Loucy (cell line): Measurements from ENCODE around the gene FGF21.

Experiments used
- H2AFZ ChIP-seq: fragments of 200-600 bp; sonication (generic); 2 replicates; pipeline ENCODE4 v1.6.0; 2016; ENCODE audit warnings: antibody characterized with exemption, mild to moderate bottlenecking, low read length, moderate library complexity
- H3F3A ChIP-seq: fragments of 200-600 bp; 2 replicates; pipeline ENCODE4 v1.6.0; 2016; ENCODE audit warnings: antibody characterized with exemption, low read depth, mild to moderate bottlenecking
- H3K27me3 ChIP-seq: fragments of 200-600 bp; sonication (generic); 2 replicates; pipeline ENCODE4 v1.6.1; 2014; ENCODE audit warnings: low read length, mild to moderate bottlenecking; ENCODE audit not compliant: insufficient read depth, poor library complexity, severe bottlenecking
- H3K36me3 ChIP-seq: fragments of 200-600 bp; sonication (generic); 2 replicates; pipeline ENCODE4 v1.6.1; 2016; ENCODE audit warnings: low read length; ENCODE audit not compliant: insufficient read depth
- H3K4me1 ChIP-seq: fragments of 200-600 bp; sonication (generic); 2 replicates; pipeline ENCODE4 v1.5.1; 2014; ENCODE audit warnings: low read length, mild to moderate bottlenecking; ENCODE audit not compliant: insufficient read depth, poor library complexity, severe bottlenecking
- H3K4me2 ChIP-seq: fragments of 200-600 bp; sonication (generic); 2 replicates; pipeline ENCODE4 v1.6.0; 2014; ENCODE audit warnings: antibody characterized with exemption, low read length, low read depth, mild to moderate bottlenecking; ENCODE audit not compliant: poor library complexity, severe bottlenecking
- H3K4me3 ChIP-seq: fragments of 200-600 bp; sonication (generic); 2 replicates; pipeline ENCODE4 v1.5.1; 2014; ENCODE audit warnings: low read length, mild to moderate bottlenecking, mixed read lengths; ENCODE audit not compliant: poor library complexity, severe bottlenecking
- H3K79me2 ChIP-seq: fragments of 200-600 bp; sonication (generic); 2 replicates; pipeline ENCODE4 v1.6.1; 2014; ENCODE audit warnings: low read length; ENCODE audit not compliant: insufficient read depth
- H3K9ac ChIP-seq: fragments of 200-600 bp; sonication (generic); 2 replicates; pipeline ENCODE4 v1.6.0; 2014; ENCODE audit warnings: mild to moderate bottlenecking, low read depth, low read length, moderate library complexity; ENCODE audit not compliant: poor library complexity, severe bottlenecking
- H3K9me2 ChIP-seq: fragments of 200-600 bp; sonication (generic); replicated peaks from 2 replicates; pipeline ENCODE4 v1.6.1; 2016; ENCODE audit warnings: low read depth, low read length, mixed read lengths
- H3K9me3 ChIP-seq: fragments of 200-600 bp; sonication (generic); 2 replicates; pipeline ENCODE4 v1.6.1; 2014; ENCODE audit warnings: mild to moderate bottlenecking, antibody characterized with exemption, low read length, low read depth; ENCODE audit not compliant: insufficient read depth
- H4K20me1 ChIP-seq: fragments of 200-600 bp; sonication (generic); 2 replicates; pipeline ENCODE4 v1.6.0; 2014; ENCODE audit warnings: antibody characterized with exemption, low read length, mild to moderate bottlenecking; ENCODE audit not compliant: insufficient read depth, poor library complexity, severe bottlenecking
- EZH2phosphoT487 ChIP-seq: fragments of 200-600 bp; IDR thresholded peaks from 2 replicates; pipeline ENCODE4 v1.6.1; 2018; ENCODE audit warnings: antibody characterized with exemption, mild to moderate bottlenecking, moderate library complexity, borderline replicate concordance
- TF ChIP-seq, protein P1 (sequence below): fragments of 200-600 bp; sonication (generic); conservative IDR thresholded peaks from 2 replicates; pipeline ENCODE4 v1.5.1; 2014; ENCODE audit warnings: mild to moderate bottlenecking, antibody characterized with exemption, low read length

FGF21 gene

DNA sequence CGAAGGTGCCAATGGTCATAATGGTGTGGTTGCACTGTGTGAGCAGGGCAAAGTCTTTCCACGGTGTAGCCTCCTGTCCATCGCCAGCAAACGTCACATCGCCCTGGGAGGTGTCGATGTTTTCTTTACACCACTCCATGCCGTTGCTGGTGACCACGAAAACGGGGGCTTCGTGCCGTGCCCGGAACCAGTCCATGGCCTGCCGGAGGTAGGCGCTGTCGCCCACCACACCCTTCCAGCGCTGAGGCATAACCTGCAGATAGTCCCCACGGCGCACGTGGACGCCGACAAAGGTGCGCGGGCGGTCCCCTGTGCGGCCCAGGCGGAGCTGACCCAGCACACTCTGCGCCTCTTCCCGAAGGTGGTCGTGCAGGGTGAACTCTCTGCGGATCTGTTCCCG lies 5.0 kb upstream of the FGF21 start:
- TF ChIP-seq, protein P1, sequence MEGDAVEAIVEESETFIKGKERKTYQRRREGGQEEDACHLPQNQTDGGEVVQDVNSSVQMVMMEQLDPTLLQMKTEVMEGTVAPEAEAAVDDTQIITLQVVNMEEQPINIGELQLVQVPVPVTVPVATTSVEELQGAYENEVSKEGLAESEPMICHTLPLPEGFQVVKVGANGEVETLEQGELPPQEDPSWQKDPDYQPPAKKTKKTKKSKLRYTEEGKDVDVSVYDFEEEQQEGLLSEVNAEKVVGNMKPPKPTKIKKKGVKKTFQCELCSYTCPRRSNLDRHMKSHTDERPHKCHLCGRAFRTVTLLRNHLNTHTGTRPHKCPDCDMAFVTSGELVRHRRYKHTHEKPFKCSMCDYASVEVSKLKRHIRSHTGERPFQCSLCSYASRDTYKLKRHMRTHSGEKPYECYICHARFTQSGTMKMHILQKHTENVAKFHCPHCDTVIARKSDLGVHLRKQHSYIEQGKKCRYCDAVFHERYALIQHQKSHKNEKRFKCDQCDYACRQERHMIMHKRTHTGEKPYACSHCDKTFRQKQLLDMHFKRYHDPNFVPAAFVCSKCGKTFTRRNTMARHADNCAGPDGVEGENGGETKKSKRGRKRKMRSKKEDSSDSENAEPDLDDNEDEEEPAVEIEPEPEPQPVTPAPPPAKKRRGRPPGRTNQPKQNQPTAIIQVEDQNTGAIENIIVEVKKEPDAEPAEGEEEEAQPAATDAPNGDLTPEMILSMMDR: no peak
- TF ChIP-seq EZH2phosphoT487: no peak
- no peaks in the 10 kb centered on the region for H4K20me1 ChIP-seq
- no peaks in the 10 kb centered on the region for H3K36me3 ChIP-seq
- no peak overlapping the region for H3K9ac ChIP-seq
- no peaks in the 10 kb centered on the region for H3F3A ChIP-seq
- no peaks in the 10 kb centered on the region for H3K4me1 ChIP-seq
- H3K9me3 ChIP-seq: no peaks in the 10 kb centered on the region
- no peak overlapping the region for H3K4me3 ChIP-seq
- H3K27me3 ChIP-seq: no peaks in the 10 kb centered on the region
- no peaks in the 10 kb centered on the region for H3K9me2 ChIP-seq
- H2AFZ ChIP-seq: no peak overlapping the region
- no peaks in the 10 kb centered on the region for H3K79me2 ChIP-seq
- H3K4me2 ChIP-seq: no peak overlapping the region

DNA sequence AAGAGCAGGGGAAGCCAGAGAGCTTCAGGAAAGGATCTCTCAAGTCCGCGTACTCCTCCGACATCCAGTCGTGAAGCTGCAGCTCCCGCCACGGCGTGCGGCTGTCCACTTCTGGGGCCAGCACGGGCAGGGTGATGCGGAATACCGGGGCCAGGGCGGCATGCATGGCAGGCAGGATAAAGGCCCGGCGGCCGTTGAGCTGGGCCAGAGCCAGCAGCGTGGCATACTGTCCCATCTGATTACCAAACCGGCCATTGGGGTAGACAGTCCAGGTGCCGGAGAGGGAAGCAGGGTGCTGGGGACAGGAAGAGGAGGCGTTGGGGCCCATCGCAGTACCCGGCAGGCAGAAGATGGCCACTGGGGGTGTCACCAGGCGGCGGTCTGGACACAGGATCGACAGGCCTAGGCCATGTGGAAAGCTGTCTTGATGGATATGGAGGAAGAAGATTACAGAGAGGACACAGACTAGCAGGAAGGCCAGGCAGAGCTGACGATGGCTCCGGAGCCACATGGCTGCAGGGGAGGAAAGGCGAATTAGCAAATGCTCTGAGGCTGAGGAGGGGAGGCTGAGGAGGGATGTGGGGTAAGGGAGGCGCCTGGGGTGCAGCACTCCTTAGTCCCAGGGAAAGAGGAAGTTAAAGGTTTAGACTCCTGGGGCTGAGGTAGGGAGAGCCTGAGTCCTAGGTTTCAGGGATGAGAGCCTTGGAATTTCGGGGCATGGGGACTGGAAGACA lies 4.4 kb upstream of the FGF21 start:
- no peaks in the 10 kb centered on the region for H3K79me2 ChIP-seq
- no peak overlapping the region for H3K4me2 ChIP-seq
- no peak overlapping the region for H3K9ac ChIP-seq
- H3K9me2 ChIP-seq: no peaks in the 10 kb centered on the region
- TF ChIP-seq EZH2phosphoT487: no peak
- TF ChIP-seq, protein P1: no peak
- H3K27me3 ChIP-seq: no peaks in the 10 kb centered on the region
- no peaks in the 10 kb centered on the region for H4K20me1 ChIP-seq
- H2AFZ ChIP-seq: no peak overlapping the region
- H3F3A ChIP-seq: no peaks in the 10 kb centered on the region
- H3K9me3 ChIP-seq: no peaks in the 10 kb centered on the region
- no peaks in the 10 kb centered on the region for H3K4me1 ChIP-seq
- H3K4me3 ChIP-seq: no peak overlapping the region
- H3K36me3 ChIP-seq: no peaks in the 10 kb centered on the region

GRCh38 chr19:48751845-48752495 lies 3.4 kb upstream of the FGF21 start:
- no peaks in the 10 kb centered on the region for H3K9me3 ChIP-seq
- no peaks in the 10 kb centered on the region for H3K4me1 ChIP-seq
- no peaks in the 10 kb centered on the region for H3K9me2 ChIP-seq
- no peaks in the 10 kb centered on the region for H3K36me3 ChIP-seq
- H2AFZ ChIP-seq: no peak overlapping the region
- no peak for TF ChIP-seq EZH2phosphoT487
- TF ChIP-seq, protein P1: no peak
- H3K27me3 ChIP-seq: no peaks in the 10 kb centered on the region
- H3K4me3 ChIP-seq: no peak overlapping the region
- no peak overlapping the region for H3K4me2 ChIP-seq
- H3K9ac ChIP-seq: no peak overlapping the region
- no peaks in the 10 kb centered on the region for H4K20me1 ChIP-seq
- no peaks in the 10 kb centered on the region for H3K79me2 ChIP-seq
- no peaks in the 10 kb centered on the region for H3F3A ChIP-seq
